Measurements from ENCODE around the gene CPN2. TPM values are rescaled to one million over a fixed set of nuclear protein-coding genes. Genes with fewer than 3 reads are reported as not detected.

Gene CPN2
- total and polyA plus RNA-seq, 2 donors (not counting 1 experiment from before 2014, with no cell fraction given): not detected

DNA sequence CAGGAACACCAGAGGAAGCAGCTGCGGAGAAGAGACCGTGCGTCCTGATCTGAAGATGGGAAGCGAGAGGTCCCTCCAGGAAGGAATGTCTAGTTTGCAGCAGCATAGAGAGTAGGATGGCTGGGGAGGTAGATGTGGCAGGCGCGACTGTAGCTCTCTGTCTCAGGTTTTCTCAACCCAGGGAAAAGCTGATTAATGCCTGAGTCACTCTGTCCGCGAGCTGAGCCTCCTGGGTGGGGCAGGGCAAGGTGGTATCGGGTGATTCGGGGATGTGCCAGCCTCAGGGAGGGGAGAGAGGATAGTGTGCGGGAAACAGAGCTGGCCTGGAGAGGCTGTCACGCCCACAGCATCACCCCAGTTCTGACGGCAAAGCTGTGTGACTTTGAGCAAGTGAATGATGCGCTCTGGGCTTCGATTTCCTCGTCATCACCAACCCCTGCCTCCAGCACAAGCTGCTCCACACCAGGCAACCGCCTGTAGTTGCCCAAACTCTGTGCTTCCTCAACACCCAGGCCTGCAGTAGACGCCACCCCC is 28.4 kb downstream of the CPN2 start:
- Histone ChIP-seq H4K20me1 (ENCODE audit: control insufficient read depth, insufficient read depth, low read length, poor library complexity, severe bottlenecking) (no peaks in the 10 kb centered on the region), H3K9me3 (ENCODE audit: control extremely low read depth in 1 of 3, control insufficient read depth in 2 of 3, insufficient read depth in 1 of 3, low read length in 2 of 3) (peaks cover 0 to 38% (median 12%) of the 10 kb centered on the region in 3 donors), H3K4me1 (ENCODE audit: control insufficient read depth in 2 of 2, insufficient read depth in 2 of 2, low read length in 2 of 2) (peaks cover 10 to 11% of the 10 kb centered on the region in 2 donors), H3K4me3 (ENCODE audit: control extremely low read depth in 1 of 5, extremely low read depth in 1 of 5, insufficient read depth in 1 of 5, low read depth in 2 of 5, low read length in 4 of 5) (no peak overlapping the region), H3K4me2 (replicated peaks; ENCODE audit: low read depth, low read length, poor library complexity, severe bottlenecking) (no peak overlapping the region), H3K9ac (ENCODE audit: low read length) (no peak overlapping the region), H3K27ac (ENCODE audit: low read length in 2 of 2) (no peak overlapping the region), H3K36me3 (replicated peaks in 1 of 2; ENCODE audit: control extremely low read depth in 1 of 2, control insufficient read depth in 1 of 2, extremely low read depth in 1 of 2, insufficient read depth in 2 of 2, low read length in 1 of 2) (no peaks in the 10 kb centered on the region), H3K27me3 (replicated peaks in 1 of 4; ENCODE audit: control extremely low read depth in 1 of 4, control insufficient read depth in 3 of 4, insufficient read depth in 4 of 4, low read length in 3 of 4) (peaks cover 0 to 30% (median under 1%) of the 10 kb centered on the region in 4 experiments), H3K79me2 (ENCODE audit: control insufficient read depth, insufficient read depth, low read length) (no peaks in the 10 kb centered on the region), H2AFZ (ENCODE audit: insufficient read depth, low read depth, low read length, poor library complexity, severe bottlenecking) (no peak overlapping the region)
- TF ChIP-seq, protein P1, sequence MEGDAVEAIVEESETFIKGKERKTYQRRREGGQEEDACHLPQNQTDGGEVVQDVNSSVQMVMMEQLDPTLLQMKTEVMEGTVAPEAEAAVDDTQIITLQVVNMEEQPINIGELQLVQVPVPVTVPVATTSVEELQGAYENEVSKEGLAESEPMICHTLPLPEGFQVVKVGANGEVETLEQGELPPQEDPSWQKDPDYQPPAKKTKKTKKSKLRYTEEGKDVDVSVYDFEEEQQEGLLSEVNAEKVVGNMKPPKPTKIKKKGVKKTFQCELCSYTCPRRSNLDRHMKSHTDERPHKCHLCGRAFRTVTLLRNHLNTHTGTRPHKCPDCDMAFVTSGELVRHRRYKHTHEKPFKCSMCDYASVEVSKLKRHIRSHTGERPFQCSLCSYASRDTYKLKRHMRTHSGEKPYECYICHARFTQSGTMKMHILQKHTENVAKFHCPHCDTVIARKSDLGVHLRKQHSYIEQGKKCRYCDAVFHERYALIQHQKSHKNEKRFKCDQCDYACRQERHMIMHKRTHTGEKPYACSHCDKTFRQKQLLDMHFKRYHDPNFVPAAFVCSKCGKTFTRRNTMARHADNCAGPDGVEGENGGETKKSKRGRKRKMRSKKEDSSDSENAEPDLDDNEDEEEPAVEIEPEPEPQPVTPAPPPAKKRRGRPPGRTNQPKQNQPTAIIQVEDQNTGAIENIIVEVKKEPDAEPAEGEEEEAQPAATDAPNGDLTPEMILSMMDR (IDR thresholded peaks at IDR 0.05): no peak
- no peak for TF ChIP-seq EZH2 (IDR thresholded peaks at IDR 0.05; ENCODE audit: borderline replicate concordance, insufficient read depth, low read depth, low read length, poor library complexity, severe bottlenecking)
- POLR2A ChIA-PET: no interaction called here
- WGBS (ENCODE audit: insufficient coverage): 79% methylated on average over 17 of the region's 18 CpGs
- Mint-ChIP-seq H3K27ac (peak overlapping the region; percentile 21), H3K4me3 (peak overlapping the region; percentile 18), H3K27me3 (peaks cover 21% of the 10 kb centered on the region), H3K9me3 (ENCODE audit: insufficient read depth) (peaks cover 2% of the 10 kb centered on the region), H3K4me1 (peaks cover 3% of the 10 kb centered on the region)
- intact Hi-C loops (cut with micrococcal nuclease): no loop called here
- CTCF ChIA-PET: interaction anchor here (0.9 to 1.4 kb wide), 4 partner anchors 11 to 542 kb away, joined by 4 to 6 read pairs (median 4); no protein-coding TSS in a partner anchor
- no peak for ATAC-seq (ENCODE audit: low read depth)
- no peak for DNase-seq
